HepG2 (cell line): ENCODE data around the gene NNMT. TPM values are rescaled to one million over a fixed set of nuclear protein-coding genes. Genes with fewer than 3 reads are reported as not detected.

Experiments
- CSRNP2 ChIP-seq: sonication (generic); formaldehyde crosslinking; conservative IDR thresholded peaks from 2 replicates; pipeline ENCODE4 v1.8.0; 2022; ENCODE audit warnings: low read depth, missing genetic modification reagents
- ELF3 ChIP-seq: IDR thresholded peaks from 2 replicates; pipeline ENCODE4 v1.6.1; 2016; ENCODE audit warnings: missing genetic modification reagents, missing compliant biosample characterization
- GMEB1 ChIP-seq: sonication (generic); formaldehyde crosslinking; IDR thresholded peaks from 2 replicates; pipeline ENCODE4 v1.5.1; 2020; ENCODE audit warnings: missing genetic modification reagents, mild to moderate bottlenecking, borderline replicate concordance
- HIVEP1 ChIP-seq: sonication (generic); formaldehyde crosslinking; IDR thresholded peaks from 2 replicates; pipeline ENCODE4 v1.4.0; 2020; ENCODE audit warnings: mild to moderate bottlenecking, missing genetic modification reagents
- KDM6A ChIP-seq: IDR thresholded peaks from 2 replicates; pipeline ENCODE4 v1.6.1; 2016; ENCODE audit warnings: low read depth
- MTF1 ChIP-seq: sonication (generic); formaldehyde crosslinking; IDR thresholded peaks from 2 replicates; pipeline ENCODE4 v1.5.0; 2020; ENCODE audit warnings: missing genetic modification reagents
- PCBP2 ChIP-seq: fragments of 200-400 bp; formaldehyde crosslinking; optimal IDR thresholded peaks from 2 replicates; pipeline ENCODE3; 2018; ENCODE audit warnings: low read length, low read depth; ENCODE audit not compliant: poor library complexity, severe bottlenecking
- PHB2 ChIP-seq: fragments of 450-650 bp; IDR thresholded peaks from 2 replicates; pipeline ENCODE4 v1.6.1; 2018; ENCODE audit not compliant: partially characterized antibody
- RFX3 ChIP-seq: IDR thresholded peaks from 2 replicates; pipeline ENCODE4 v1.6.1; 2016; ENCODE audit warnings: missing biosample characterization, missing genetic modification reagents
- SRSF1 ChIP-seq: fragments of 200-400 bp; formaldehyde crosslinking; optimal IDR thresholded peaks from 2 replicates; pipeline ENCODE3; 2017; ENCODE audit warnings: mild to moderate bottlenecking, low read depth, low read length, moderate library complexity
- TRIM24 ChIP-seq: sonication (generic); formaldehyde crosslinking; IDR thresholded peaks from 2 replicates; pipeline ENCODE4 v1.8.0; 2022; ENCODE audit warnings: mild to moderate bottlenecking, missing genetic modification reagents
- ZBTB49 ChIP-seq: sonication (generic); formaldehyde crosslinking; IDR thresholded peaks from 2 replicates; pipeline ENCODE4 v1.4.0; 2020; ENCODE audit warnings: missing genetic modification reagents, borderline replicate concordance
- ZBTB7B ChIP-seq: sonication (generic); formaldehyde crosslinking; IDR thresholded peaks from 2 replicates; pipeline ENCODE4 v1.4.0; 2020; ENCODE audit warnings: missing genetic modification reagents
- ZKSCAN5 ChIP-seq: sonication (generic); formaldehyde crosslinking; IDR thresholded peaks from 2 replicates; pipeline ENCODE4 v1.5.1; 2020; ENCODE audit warnings: mild to moderate bottlenecking, missing genetic modification reagents
- ZNF101 ChIP-seq: sonication (generic); formaldehyde crosslinking; IDR thresholded peaks from 2 replicates; pipeline ENCODE4 v1.4.0; 2020; ENCODE audit warnings: mild to moderate bottlenecking, low read depth, missing genetic modification reagents, borderline replicate concordance
- ZNF232 ChIP-seq: sonication (generic); formaldehyde crosslinking; IDR thresholded peaks from 2 replicates; pipeline ENCODE4 v1.4.0; 2020; ENCODE audit warnings: missing genetic modification reagents, borderline replicate concordance
- ZNF326 ChIP-seq: sonication (generic); formaldehyde crosslinking; IDR thresholded peaks from 2 replicates; pipeline ENCODE4 v1.4.0; 2020; ENCODE audit warnings: missing genetic modification reagents, borderline replicate concordance
- ZNF367 ChIP-seq: sonication (generic); formaldehyde crosslinking; IDR thresholded peaks from 2 replicates; pipeline ENCODE4 v1.4.0; 2020; ENCODE audit warnings: missing genetic modification reagents, borderline replicate concordance
- ZNF513 ChIP-seq: sonication (generic); formaldehyde crosslinking; conservative IDR thresholded peaks from 2 replicates; pipeline ENCODE4 v1.5.0; 2020; ENCODE audit warnings: missing genetic modification reagents
- ZNF670 ChIP-seq: sonication (generic); formaldehyde crosslinking; IDR thresholded peaks from 2 replicates; pipeline ENCODE4 v1.8.0; 2022; ENCODE audit warnings: mild to moderate bottlenecking, missing genetic modification reagents, borderline replicate concordance
- ZNF740 ChIP-seq: sonication (generic); formaldehyde crosslinking; IDR thresholded peaks from 2 replicates; pipeline ENCODE4 v1.4.0; 2020; ENCODE audit warnings: missing genetic modification reagents
- ZNF746 ChIP-seq: sonication (generic); formaldehyde crosslinking; IDR thresholded peaks from 2 replicates; pipeline ENCODE4 v1.8.0; 2022; ENCODE audit warnings: mild to moderate bottlenecking, missing genetic modification reagents
- ZNF850 ChIP-seq: sonication (generic); formaldehyde crosslinking; conservative IDR thresholded peaks from 2 replicates; pipeline ENCODE4 v1.9.0; 2021; ENCODE audit warnings: mild to moderate bottlenecking, missing genetic modification reagents
- ZSCAN31 ChIP-seq: sonication (generic); formaldehyde crosslinking; IDR thresholded peaks from 2 replicates; pipeline ENCODE4 v1.5.0; 2020; ENCODE audit warnings: low read depth, mild to moderate bottlenecking, missing genetic modification reagents
- polyA plus RNA-seq, 8 experiments: library from polyadenylated mRNA; depleted of rRNA in 3 of 8; stranded (reverse) in 7 of 8; unstranded in 1 of 8; fragments of >200 nt; fragmentation: Illumina TruSeq in 4 of 8; extraction: Trizol in 4 of 8; gene quantifications; 2 replicates each; pipeline versions ENCODE4 v1.2.1 to v1.2.3, GENCODE V29; 2011 to 2016; ENCODE audit warnings: low read depth in 4 of 8, missing spikeins in 1 of 8, mixed read lengths in 1 of 8; ENCODE audit not compliant: insufficient read depth in 1 of 8
- total RNA-seq, 5 experiments: library from RNA; depleted of rRNA; stranded (reverse); fragments of >200 nt; fragmentation: Illumina TruSeq; extraction: Trizol; gene quantifications; 2 replicates each; pipeline ENCODE4 v1.2.3, GENCODE V29; 2016; ENCODE audit warnings: low read depth in 1 of 5

Gene NNMT
- total and polyA plus RNA-seq, 2 of the 13 experiments (the other 11 are each of a cell fraction or from before 2014, with no cell fraction given) = 0.13 TPM; not detected in 1

GRCh38 chr11:114315749-114316368 lies 19.7 kb downstream of the NNMT start (continued):
- TF ChIP-seq ZBTB49 (CRISPR knock-in tag) (no peak), ZNF232 (CRISPR knock-in tag) (no peak), ZNF367 (CRISPR knock-in tag) (no peak), ZNF740 (CRISPR knock-in tag) (no peak), ZNF101 (CRISPR knock-in tag) (no peak), KDM6A (CRISPR knock-in tag) (no peak), ZNF513 (CRISPR knock-in tag) (no peak), MTF1 (CRISPR knock-in tag) (no peak), HIVEP1 (no peak), GMEB1 (CRISPR knock-in tag) (no peak), ELF3 (CRISPR knock-in tag) (peak; percentile 77), TRIM24 (CRISPR knock-in tag) (no peak), ZNF850 (CRISPR knock-in tag) (no peak), ZKSCAN5 (no peak), SRSF1 (no peak), ZBTB7B (CRISPR knock-in tag) (no peak), ZNF670 (CRISPR knock-in tag) (no peak), ZNF746 (CRISPR knock-in tag) (no peak), ZSCAN31 (CRISPR knock-in tag) (no peak), PCBP2 (no peak), ZNF326 (no peak), PHB2 (no peak), CSRNP2 (CRISPR knock-in tag) (no peak), RFX3 (CRISPR knock-in tag) (no peak)
